ENCODE data around the gene EFHC1.
"Not testable (repeated sequence)": the region's sequence is repeated elsewhere in the genome, so short reads cannot be mapped to it uniquely, and the experiment has no call there.

The EFHC1 gene, protein sequence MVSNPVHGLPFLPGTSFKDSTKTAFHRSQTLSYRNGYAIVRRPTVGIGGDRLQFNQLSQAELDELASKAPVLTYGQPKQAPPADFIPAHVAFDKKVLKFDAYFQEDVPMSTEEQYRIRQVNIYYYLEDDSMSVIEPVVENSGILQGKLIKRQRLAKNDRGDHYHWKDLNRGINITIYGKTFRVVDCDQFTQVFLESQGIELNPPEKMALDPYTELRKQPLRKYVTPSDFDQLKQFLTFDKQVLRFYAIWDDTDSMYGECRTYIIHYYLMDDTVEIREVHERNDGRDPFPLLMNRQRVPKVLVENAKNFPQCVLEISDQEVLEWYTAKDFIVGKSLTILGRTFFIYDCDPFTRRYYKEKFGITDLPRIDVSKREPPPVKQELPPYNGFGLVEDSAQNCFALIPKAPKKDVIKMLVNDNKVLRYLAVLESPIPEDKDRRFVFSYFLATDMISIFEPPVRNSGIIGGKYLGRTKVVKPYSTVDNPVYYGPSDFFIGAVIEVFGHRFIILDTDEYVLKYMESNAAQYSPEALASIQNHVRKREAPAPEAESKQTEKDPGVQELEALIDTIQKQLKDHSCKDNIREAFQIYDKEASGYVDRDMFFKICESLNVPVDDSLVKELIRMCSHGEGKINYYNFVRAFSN

DNA sequence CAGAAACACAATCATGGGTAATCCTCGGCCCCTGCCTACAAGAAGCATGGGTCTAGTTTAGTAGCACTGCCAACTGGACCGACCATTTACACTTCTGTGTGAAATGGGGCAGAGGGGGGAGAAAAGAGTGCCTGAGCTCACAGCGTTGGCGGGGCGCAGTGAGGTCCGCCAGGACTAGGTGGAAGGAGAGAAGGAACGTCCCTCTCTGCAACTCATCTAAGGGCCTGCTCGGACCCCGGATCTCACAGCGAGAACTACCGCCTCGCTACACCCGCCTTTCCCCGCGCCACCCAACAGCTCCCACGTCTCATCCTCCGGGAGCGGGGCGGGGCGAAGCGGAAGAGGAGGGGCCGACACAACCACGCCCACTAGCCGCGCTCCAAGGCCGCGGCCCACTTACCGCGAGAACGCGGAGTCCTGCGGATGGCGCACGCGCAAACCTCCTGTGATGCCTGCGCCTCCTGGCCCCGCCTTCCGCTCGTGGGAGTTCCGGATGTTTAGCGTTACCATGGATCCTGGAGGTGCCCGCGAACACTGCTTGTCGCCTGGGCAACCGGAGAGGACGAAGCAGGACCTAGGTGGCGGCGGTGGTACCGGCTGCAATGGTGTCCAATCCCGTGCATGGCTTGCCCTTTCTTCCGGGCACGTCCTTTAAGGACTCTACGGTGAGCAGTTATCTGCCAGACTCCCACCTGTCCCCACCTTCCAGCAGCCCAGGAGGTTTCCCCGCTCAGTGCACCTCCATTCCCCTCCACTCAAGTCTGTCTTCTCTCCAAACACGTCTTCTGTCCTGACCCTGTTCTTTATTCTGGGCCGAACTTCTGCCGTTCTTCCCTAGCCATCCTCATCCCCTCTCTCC is at the start of gene EFHC1:
EFHC1 (plus strand) TSS at position 534 of the 859 bp plus-strand sequence; CDS start at position 603, 69 bp downstream.
- in situ Hi-C loops (cut with MboI; ENCODE audit: low sequenced_read_pairs): loop anchor here (5.0 kb wide), 1 partner anchor 247 kb away; no protein-coding TSS in a partner anchor

- in situ Hi-C loops (cut with MboI; ENCODE audit: low sequenced_read_pairs): no loop called here
Observed at GRCh38 chr6:52371656-52372191, 48.4 kb upstream of the EFHC1 start.

DNA sequence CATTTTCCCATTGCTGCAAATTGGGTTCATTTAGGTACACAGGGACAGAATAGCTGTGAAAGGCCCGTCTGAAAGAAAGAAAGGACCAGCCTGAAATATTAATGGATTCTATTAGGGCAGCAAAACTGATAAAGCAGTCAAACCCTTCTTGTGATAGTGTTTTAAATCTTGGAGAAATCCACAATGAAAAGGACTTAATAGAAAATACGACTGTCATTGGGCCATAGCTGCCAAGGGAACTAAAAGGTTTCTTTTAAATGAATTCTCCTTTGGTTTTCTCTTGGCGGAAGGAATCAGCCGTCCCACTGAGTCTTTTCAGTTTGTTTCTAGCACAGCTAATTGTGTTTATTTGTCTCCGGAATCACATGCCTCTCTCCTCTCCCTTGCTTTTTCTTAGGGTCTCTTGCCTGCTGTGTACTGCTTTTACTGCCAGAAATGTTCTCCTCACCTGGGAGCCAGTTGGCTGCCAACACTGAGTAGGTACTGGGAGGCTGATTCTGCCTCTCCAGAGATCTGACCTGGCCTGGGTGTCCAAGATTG is 46.9 kb upstream of the EFHC1 start:
- in situ Hi-C loops (cut with MboI; ENCODE audit: low sequenced_read_pairs): no loop called here

- in situ Hi-C loops (cut with MboI; ENCODE audit: low sequenced_read_pairs): no loop called here
Observed at GRCh38 chr6:52374247-52374646, 45.9 kb upstream of the EFHC1 start.

GRCh38 chr6:52375780-52376556 is 44.2 kb upstream of the EFHC1 start:
- in situ Hi-C loops (cut with MboI; ENCODE audit: low sequenced_read_pairs): no loop called here

DNA sequence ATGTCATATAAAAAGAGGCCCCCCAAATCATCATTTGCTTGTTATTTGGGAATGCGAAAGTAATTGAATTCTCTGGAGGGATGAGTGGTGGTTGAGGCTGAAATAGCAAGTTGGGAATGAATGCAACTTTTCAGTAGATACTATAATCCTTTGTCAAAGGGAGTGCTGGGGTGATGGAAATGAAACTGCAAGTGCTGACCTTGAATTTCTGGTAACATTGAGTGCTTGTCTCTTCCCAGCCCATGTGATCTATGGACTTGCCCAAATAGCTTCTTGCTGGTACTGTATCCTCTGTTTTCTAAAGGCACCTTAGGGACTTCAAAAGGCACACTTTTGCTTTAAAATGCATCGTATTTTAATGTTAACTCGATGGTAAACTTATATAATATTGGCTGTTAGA is 43.4 kb upstream of the EFHC1 start:
- in situ Hi-C loops (cut with MboI; ENCODE audit: low sequenced_read_pairs): no loop called here

GRCh38 chr6:52377538-52378221 is 42.5 kb upstream of the EFHC1 start:
- in situ Hi-C loops (cut with MboI; ENCODE audit: low sequenced_read_pairs): no loop called here

- in situ Hi-C loops (cut with MboI; ENCODE audit: low sequenced_read_pairs): no loop called here
Observed at GRCh38 chr6:52381249-52381648, 38.9 kb upstream of the EFHC1 start.

DNA sequence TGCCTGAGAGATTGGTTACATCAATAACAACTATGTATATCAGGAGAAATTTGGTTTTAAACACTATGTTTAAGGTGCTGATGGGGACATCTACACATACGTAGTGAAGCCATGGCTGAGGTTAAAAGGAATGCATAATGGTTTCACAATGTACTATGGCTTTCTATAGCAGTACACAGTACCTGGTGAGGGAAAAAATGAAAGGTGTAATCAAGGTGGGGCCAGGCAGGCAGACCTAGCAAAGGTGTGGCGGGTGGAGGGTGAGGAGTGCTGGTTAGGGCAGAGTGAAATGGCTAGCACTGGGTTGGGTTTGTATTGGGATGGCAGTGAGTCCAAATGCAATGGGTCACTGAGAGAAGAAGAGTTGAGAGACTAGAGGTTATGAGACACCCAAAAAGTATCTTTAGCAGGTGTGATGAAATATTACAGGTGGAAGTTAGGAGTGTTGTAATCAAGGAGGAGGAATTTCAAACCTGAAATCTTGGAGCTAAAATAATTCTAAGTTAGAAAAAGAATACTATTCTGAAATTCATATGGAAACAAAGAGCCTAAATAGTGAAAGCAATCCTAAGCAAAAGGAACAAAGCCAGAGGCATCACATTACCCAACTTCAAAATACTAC is 35.9 kb upstream of the EFHC1 start:
- in situ Hi-C loops (cut with MboI; ENCODE audit: low sequenced_read_pairs): no loop called here

DNA sequence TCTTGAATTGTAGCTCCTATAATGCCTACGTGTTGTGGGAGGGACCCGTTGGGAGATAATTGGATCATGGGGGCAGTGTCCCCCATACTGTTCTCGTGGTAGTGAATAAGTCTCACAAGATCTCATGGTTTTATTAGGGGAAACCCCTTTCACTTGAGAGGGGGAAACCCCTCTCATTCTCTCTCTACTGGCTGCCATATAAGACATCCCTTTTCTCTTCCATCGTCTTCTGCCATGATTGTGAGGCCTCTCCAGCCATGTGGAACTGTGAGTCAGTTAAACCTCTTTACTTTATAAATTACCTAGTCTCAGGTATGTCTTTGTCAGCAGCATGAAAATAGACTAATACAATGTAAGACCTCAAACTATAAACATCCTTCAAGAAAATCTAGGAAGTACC is 35.1 kb upstream of the EFHC1 start:
- in situ Hi-C loops (cut with MboI; ENCODE audit: low sequenced_read_pairs): no loop called here

DNA sequence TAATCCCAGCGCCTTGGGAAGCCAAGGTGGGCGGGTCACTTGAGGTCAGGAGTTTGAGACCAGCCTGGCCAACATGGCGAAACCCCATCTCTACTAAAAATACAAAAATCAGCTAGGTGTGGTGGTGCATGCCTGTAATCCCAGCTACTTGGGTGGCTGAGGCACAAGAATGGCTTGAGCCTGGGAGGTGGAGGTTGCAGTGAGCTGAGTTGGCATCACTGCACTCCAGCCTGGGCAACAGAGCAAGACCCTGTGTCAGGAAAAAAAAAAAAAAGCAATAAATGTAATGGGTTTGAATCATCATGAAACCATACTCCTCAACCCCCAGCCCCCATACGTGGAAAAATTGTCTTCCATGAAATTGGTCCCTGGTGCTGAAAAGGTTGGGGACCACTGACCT is 32.0 kb upstream of the EFHC1 start:
- in situ Hi-C loops (cut with MboI; ENCODE audit: low sequenced_read_pairs): not testable (repeated sequence)

- in situ Hi-C loops (cut with MboI; ENCODE audit: low sequenced_read_pairs): no loop called here
Observed at GRCh38 chr6:52388790-52389189, 31.4 kb upstream of the EFHC1 start.

DNA sequence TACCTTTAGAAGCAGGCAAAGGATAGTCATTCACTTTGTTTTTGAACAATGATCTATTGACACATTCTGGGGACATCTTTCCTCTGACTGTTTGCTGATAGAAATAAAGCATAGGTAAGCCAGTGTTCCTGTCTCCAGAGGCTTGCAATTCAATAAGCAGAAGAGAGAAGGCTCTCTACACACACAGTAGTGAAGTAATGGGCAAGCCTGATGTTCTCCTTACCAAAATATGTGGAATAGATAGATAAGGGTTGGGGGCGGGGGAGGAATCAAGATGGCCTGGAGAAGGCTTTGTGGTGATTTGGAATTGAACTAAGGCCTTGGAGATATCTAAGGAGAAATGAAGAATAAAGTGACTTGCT is 30.9 kb upstream of the EFHC1 start:
- in situ Hi-C loops (cut with MboI; ENCODE audit: low sequenced_read_pairs): no loop called here

DNA sequence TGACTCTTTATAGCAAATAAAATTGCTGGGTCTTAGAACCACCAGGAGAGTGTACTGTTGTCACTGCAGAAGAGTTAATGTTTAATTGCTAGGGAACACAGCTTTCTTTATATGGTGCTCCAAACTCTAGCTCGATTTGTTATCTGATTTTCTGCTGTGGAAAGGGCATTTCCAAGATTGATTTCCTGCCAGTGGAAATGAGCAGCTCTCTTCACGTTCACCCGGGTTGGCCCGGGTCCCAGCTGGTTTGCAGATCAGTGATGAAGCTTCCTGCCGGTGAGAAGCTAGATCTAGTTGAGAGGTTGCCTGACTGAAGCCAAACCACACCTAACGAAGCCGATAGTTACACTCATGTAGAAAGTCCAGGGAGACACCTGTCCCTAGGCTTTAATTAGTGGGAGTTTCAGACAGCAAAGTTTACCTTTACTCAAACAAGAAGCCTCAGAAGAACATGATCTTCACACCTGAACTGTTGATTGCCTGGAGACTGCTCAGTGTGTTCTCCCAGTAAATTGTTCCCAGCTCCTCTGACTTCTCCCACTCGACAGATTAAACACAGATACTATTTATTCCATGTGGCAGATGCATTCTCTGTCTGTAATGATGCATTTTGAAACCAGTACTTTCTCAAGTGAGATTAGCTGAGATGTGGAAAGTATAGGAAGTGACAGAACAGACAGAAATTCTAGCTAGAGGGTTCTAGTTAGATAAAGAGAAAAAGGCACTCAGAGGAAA is 30.3 kb upstream of the EFHC1 start:
- in situ Hi-C loops (cut with MboI; ENCODE audit: low sequenced_read_pairs): no loop called here

GRCh38 chr6:52390361-52390727 is 29.8 kb upstream of the EFHC1 start:
- in situ Hi-C loops (cut with MboI; ENCODE audit: low sequenced_read_pairs): no loop called here

DNA sequence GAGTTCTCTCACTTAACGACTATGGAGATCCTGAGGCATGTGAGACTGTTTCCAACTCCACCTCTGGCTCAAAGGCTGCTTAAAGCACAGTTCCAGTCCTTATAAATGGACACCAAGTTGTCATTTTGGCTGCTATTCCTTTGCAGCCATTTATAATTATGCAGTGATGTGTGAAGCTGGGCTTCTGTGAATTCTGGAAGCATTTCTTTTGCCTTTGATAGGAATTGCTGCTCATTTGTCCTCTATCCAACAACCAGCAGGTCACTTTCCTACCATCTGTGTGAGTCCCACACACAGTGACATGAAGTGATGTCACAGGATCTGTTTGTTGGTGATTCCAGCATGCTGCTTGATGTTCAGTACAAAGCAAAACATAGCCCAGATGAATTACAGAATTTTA is 28.5 kb upstream of the EFHC1 start:
- in situ Hi-C loops (cut with MboI; ENCODE audit: low sequenced_read_pairs): no loop called here

- in situ Hi-C loops (cut with MboI; ENCODE audit: low sequenced_read_pairs): no loop called here
Observed at GRCh38 chr6:52392944-52393343, 27.2 kb upstream of the EFHC1 start.

DNA sequence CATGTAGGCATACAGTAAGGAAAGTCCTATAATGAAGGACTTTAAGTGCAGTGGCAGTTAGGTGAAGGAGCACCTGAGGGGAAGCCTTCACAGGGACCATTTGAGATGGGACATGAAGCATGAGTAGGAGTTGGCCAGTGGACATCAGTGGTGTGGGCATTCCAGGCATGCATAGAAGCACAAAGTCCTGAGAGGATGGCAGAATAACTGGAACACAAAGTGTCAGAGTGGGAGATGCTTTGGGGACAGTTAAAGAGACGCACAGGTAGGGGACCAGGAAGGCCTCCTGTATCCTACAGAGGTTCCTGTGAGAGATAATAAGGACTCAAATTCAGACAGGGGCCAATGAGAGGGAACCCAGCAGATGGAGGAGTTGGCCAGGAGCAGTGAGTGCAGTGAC is 26.4 kb upstream of the EFHC1 start:
- in situ Hi-C loops (cut with MboI; ENCODE audit: low sequenced_read_pairs): no loop called here

DNA sequence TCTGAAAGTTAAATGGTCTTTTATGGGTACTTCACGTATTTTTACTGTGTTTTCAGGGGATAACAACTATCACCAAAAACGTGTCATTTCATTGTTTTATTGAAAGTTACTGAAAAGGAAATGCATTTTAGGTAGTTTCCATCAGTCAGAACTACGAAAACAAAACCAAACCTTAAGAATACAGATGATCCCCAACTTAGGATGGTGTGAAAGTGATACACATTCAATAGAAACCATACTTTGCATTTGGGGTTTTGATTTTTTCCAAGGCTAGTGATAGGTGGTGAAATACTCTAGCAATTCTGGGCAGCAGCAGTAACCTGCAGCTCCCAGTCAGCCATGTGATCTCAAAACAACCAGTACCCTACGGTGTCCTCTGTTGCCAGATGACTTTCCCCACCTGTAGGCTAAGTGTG is 25.9 kb upstream of the EFHC1 start:
- in situ Hi-C loops (cut with MboI; ENCODE audit: low sequenced_read_pairs): no loop called here

Measured in HL-60/S4 (cell line).